Measurements from ENCODE around the gene KCNQ4.

KCNQ4 gene

GRCh38 chr1:40787737-40788560, 4.4 kb downstream of the KCNQ4 start:
- H3K27ac ChIP-seq, result no peak overlapping the region
- TF ChIP-seq CTCF (conservative IDR thresholded peaks at IDR 0.05), result no peak

- no peak for TF ChIP-seq CTCF (conservative IDR thresholded peaks at IDR 0.05)
Measured at GRCh38 chr1:40788561-40789341, 5.2 kb downstream of the KCNQ4 start.

GRCh38 chr1:40789342-40789598, 5.7 kb downstream of the KCNQ4 start:
- H3K27ac ChIP-seq, result no peak overlapping the region
- TF ChIP-seq CTCF (conservative IDR thresholded peaks at IDR 0.05), result no peak

More at GRCh38 chr1:40788561-40789341, 5.2 kb downstream of the KCNQ4 start:
- no peak overlapping the region for H3K27ac ChIP-seq

GRCh38 chr1:40789661-40790430, 6.3 kb downstream of the KCNQ4 start:
- no peak overlapping the region for H3K27ac ChIP-seq
- no peak for TF ChIP-seq CTCF (conservative IDR thresholded peaks at IDR 0.05)

- H3K27ac ChIP-seq, result no peak overlapping the region
- no peak for TF ChIP-seq CTCF (conservative IDR thresholded peaks at IDR 0.05)
Measured at GRCh38 chr1:40792036-40792435, 8.4 kb downstream of the KCNQ4 start.

GRCh38 chr1:40793617-40794016, 10.0 kb downstream of the KCNQ4 start:
- TF ChIP-seq CTCF (conservative IDR thresholded peaks at IDR 0.05), result no peak
- H3K27ac ChIP-seq, result no peak overlapping the region

GRCh38 chr1:40794048-40794447, 10.5 kb downstream of the KCNQ4 start:
- no peak overlapping the region for H3K27ac ChIP-seq
- TF ChIP-seq CTCF (conservative IDR thresholded peaks at IDR 0.05), result no peak

Measured in VCaP (cell line).